ELF-1 (cell line): ENCODE results near the gene MYO15B.

Experiments used
- DNase-seq: peaks from one replicate; pipeline ENCODE4 v3.0.0-alpha.2; 2016; ENCODE audit warnings: low read depth, low spot score

MYO15B gene

DNA sequence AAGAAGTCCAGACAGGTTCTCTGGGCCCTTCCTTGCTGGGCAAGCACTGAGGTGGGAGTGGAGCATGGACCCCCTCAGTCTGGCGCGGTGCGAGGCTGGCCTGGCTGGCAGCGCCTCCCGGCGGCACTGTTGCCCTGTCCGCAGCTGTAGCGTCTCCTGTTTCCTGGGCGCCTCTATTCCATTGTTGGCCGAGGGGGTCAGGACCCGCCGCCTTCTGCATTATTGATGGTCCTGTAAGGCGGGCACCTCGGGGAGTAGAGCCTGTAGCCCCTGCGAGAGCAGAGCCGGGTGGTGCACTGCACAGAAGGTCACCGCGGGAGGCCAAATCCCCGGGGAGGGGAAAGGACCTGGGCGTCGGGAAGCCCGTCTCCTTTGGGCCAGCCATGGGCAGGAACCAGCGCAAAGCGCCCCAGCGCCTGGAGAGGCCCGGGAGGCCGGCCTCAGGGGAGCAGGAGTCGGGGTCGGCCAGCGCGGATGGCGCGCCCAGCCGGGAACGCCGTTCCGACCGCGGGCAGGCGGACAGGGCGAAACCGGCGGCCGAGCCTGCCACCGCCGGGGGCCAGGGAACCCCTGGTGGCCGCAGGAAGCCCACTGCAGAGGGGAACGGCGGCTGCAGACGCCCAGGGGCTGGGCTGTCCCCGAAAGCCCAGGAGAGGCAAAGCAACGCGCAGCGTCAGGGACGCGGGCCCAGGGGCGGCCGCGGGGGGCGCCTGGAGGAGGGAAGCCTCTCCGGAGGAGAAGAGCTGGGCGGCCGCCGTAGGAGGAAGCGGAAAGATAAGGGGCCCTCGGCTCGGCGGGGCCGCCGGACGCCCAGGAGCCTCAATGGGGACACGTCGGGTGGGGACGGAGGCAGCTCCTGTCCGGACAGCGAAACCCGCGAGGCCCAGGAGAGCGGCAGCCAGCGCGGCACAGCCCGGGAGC, at the start of gene MYO15B:
TSS of gene MYO15B (plus strand) at position 126 of the 921 bp plus-strand sequence. CDS start at position 384, 258 bp downstream.
- peak; percentile 83 for DNase-seq

DNA sequence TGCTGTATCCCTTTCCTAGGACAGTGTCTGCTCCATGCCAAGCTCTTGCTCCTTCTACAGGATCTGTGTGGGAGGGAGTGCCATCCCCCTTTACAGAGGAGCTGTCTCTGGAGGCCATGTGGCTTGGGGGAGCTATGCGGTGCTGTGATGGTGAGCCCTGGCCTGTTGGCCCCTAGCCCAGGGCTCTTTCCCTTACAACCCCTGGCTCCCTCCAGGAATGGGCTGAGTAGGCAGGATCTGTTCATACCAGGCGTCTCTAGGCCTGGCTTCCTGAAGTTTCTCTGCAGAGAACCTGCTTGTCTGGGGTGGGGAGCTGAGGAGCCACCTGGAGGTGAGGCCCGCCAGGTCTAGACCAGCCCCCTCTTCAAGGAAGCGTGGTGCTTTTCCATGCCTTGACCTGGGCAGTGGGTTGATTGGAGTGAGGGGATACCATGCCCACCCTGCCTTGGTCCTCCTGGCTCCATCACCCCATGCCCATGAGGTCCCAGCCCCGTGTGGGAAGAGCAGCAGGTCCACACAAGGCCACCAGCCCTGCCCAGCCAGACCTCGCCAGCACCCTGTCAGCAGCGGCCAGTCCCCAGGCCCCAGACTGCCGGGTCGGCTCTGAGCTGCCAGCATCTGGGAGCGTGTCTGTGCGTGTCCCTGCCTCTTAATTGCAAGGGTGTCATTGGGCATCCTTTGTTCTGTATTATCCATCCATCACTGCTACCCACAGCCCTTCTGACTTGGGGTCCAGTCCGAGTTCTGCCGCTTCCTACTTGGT, 47.5 kb upstream of the MYO15B start:
- peak; percentile 65 for DNase-seq

DNA sequence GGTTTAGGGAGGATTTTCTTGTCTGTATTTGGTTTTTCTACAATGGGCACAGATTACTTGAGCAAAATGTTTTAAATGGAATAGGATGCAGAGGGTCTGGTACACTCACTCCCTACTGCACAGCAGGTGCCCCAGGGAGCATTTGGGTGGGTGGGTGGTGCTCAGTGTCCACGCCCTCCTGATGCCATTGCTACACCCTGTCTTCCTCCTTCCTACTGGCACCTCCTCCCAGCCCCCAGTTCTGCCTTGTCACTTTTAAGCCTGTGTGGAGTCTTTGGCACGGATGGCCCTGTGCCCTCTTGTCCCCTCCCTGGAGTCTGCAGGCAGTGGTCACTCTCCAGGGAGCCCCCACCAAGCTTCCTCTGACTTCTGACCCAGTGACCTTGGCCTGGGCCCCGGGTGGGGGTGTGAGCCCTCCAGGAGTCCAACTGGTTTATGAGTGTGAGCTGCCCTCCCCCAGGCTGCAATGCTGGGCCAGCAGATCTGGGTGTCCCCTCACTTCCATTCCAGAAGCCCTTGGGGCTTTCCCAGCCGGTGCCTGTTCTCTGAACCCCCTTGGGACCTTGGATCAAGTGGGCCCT, 46.6 kb upstream of the MYO15B start:
- DNase-seq: no peak

DNA sequence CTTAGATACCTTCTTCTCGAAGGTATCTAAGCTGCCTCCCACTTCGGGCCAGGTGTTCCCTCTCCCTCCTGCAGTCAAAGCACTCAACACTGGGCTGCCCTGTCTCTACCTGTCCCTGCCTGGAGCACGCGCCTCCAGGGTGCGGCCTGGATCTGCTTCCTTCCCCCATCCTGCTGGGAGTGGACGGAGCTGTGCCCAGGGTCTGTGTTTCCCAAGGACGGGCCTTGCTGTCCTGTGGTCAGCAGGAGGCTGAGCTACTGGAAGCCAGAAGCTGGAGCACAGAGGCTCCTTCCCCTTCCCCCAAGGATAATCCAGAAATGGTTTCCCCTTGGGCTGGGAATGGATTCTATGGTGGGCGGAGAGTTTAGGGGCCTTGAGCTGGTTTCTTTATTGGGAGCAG, 45.4 kb upstream of the MYO15B start:
- peak; percentile 48 for DNase-seq

DNA sequence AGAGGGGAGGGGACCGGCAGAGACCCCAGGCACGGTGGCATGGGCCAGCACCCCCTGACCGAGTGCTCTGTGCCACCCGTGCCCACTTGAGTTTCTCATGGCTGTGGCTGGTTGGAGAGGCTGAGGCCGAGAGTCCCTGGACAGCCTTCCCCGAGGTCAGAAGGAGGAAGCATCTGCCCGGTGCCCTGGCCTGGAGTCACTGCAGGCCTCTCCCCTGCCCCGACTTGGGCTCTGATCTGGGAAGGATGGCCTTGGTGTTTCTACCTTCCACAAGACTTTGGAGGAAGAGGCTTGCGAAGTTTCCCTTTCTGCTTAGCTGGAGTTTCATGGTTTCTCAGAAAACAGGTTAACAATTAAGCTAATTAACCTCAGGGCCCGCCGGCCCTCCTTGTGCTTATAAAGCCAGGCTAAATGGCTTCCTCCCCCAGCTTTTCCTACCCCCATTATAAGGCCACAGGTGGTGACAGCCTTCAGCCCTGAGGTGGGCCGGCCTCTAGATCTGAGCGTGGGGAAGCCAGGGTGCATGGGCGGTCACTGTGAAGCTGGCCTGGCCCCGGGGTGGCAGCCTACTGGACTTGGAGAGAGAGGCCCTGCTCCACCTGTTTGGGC, 44.8 kb upstream of the MYO15B start:
- DNase-seq: peak; percentile 45

DNA sequence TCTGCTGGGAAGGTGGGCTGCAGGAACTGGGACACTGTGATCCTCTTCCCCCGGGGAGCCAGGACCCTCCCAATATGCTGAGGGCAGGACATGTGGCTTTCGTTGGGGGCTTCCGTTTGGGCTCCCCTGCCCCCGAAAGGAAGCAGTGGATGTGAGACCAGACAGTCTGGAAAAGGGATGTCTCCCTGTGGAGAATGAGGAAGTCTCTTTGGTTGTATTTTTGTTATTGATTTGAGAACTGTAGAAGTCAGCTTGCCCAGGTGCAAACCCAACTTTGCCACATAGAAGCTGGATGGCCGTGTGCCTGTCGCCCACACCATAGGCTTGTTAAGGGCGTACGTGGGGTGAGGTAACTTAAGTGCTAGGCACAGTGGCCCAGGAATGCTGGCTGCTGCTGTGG, 43.4 kb upstream of the MYO15B start:
- no peak for DNase-seq

DNA sequence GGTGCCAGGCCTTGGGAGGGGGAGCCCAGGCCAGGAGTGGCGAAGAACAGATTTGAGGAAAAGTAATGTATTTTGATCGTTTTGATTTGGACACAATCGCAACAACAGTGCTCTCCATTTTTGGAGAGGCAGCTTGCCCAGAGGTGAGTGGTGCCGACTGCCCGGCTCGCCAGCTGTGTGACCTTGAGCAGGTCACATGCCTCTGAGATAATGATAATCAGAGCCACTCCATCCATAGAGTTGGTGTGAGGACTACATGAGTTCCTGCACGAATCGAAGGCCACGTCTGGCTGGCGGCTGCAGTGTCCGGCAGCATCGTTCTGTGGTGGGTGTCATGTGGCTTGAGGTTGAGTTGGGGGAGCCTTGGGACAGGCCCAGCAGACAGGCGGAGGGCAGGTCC, 41.4 kb upstream of the MYO15B start:
- no peak for DNase-seq

DNA sequence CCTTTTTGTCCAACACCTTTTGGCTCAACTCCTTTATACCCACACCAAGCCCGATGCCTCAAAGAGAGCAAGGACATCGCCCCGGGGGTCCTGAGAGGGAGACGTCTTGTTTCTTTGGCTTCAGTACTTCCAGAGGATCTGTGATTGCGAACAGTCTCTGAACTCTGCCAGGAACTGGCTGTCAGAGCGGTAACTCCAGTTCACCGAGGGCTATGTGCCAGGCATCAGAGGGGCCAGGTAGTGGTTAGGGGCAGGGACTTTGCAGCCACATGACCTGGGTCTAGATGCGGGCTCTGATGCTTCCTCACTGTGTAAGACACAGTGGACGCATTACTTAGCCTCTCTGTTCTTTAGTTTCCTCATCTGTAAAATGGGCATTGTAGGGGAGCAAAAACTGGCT, 40.5 kb upstream of the MYO15B start:
- no peak for DNase-seq

DNA sequence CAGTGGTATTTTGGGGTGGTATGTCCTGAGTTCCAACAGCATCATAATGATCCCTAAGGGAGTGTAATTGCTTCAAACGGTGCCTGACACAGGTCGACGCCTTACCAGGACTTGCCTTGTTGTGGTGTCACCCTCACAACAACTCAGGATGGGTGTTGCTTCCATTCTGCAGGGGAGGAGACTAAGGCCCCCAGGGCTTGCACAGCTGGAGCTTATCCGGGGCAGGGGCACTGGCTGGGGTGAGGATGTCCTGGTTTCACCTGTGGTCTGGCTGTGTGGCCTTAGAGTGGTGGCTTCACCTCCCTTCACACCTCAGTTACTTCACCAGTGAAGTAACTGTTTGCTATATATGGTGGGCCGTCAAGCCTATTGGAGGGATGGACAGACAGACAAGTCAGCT, 38.8 kb upstream of the MYO15B start:
- no peak for DNase-seq

DNA sequence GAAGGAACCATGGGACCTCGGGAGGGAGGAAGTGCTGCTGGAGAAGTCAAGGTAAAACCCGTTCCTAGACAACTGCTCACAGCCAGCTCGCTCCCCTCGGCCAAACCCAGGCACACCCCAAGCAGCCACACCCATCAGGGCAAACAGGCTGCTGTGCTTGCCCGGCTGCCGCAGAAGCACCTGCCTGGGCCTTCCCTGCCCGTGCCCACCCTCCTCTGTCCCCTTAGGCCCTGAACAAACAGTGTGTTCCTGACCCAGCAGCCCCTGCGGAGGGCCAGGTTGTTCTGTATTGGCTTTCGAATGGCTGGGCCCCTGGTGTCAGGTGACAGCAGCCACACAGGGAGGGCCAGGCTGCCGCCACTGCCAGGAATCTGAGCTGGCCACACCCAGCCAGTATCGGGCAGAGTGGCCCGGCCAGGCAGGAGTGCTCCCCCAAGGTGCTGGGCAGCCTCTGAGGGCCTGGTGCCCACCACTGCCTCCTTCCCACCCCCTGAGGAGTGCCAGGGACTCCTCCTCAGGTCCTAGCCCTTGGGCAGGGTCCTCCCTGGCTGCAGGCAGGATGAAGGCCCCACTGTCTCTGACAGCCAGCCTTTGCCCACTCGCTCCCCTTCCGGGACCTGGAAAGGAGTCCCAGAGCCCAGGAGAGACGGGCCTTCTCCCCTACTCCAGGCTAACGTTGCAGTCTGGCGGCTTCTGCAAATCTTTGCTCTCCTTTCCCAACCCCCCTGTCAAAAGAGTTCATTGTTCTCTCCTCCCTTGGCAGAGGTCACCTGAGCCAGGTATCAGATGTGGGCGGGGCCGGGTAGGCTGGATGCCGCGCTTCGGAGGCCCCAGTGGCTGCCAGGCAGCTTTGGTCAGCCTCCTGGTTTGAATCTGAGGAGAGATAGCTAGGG, 38.1 kb upstream of the MYO15B start:
- DNase-seq: peak; percentile 81

DNA sequence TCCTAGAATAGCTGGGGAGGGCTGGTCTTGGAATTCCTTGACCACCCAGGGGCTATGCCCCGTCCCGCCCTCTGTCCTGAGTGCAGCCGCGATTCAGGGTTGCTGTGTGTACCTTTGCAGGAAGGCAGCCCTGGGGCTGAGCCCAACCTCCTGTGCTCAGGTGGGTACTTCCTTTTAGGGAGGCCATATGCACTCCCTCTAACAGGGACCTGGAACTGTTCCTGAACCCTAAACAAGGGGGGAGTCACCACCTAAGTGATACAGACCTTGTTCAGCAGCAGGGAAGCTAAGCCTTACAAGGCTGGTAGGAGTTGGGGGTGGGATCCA, 37.5 kb upstream of the MYO15B start:
- DNase-seq: peak; percentile 89

DNA sequence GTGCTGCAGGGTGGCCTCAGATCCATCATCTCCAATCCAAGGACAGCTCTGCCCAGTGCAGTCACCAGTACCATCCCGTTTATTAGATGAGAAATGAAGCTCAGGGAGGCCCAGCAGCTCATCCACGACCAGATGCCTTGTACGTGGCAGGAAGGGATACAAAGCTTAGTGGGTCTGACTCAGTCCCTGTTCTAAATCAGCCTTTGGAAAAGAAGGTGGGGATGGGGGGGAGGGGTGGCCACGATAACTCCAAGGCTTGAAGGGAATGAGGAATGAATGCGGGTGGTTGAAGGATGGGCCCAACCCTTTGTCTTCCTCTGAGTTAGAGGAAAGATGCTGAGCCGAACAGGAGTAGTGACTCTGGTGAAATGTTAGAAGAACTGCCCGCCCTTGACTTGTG, 36.3 kb upstream of the MYO15B start:
- peak; percentile 67 for DNase-seq

DNA sequence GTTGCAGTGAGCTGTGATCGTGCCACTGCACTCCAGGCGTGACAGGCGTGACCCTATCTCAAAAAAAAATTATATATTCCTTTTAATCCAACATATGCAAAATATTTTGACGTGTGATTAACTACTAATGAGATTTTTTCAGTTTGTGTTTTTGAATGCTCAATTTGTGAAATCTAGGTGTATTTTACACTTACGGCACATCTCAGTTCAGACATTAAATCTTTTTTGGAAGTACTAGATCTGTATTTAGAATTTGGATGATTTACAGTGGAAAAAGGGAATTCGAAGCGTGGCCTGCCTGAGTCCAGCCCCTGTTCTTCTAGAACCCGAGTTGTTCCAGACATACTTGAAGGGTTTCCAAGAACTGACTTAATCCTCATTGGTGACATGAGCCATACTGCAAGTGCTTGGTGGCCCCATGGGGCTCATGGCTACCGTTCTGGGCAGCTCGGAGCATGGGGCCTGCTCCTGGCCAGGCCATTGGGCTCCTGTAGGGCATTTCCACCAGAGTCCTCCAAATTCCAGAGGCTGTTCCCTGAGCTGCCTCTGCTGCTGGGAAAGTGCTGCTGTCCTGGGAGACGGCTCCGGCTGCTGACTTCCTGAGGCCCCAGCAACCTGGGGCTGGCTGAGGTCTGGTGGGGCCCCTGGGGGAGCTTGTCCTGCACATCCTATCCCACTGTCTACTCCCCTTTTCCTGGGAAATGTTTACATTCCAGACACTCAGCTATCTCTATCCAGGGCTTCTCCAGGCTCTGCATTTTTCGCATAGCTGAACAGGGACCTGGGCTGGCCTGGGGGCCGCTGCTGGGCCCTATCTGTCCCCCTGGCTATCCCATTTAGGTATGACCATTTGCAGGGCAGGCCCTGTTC, 34.9 kb upstream of the MYO15B start:
- peak; percentile 98 for DNase-seq

DNA sequence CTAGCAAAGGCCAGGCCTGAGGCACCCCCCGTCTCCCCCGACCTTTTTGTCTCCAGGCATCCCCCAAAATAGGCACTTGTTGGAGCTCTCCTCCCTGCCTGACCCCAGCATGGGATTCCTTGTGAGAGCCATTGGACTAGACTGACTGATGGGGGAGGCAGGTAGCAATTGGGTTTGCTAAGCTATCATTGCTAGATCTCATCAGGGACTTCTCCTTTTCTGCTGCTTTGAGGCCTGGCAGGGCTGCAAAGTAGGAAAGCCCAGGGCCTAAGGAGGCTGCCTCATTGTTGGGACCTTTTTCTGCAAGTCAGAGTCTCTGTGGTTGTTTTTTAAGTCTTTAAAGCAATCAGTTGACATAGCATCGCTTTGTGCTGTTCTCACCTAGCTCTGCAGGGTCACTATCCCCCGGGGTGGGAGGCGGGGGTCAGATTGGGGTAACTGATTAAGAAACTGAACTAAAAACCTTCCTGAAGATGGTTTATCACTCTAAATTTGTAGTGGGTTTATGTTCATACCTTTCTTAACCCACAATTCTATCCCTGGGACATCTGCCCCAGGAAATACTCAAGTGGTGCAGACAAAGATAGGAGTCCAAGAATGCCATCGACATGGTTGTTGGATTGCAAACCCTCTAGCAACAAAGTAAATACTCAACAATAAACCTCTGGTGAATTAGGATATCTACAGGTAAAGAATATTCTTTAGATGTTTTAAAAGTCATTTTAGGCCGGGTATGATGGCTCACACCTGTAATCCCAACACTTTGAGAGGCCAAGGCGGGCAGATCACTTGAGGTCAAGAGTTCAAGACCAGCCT, 34.1 kb upstream of the MYO15B start:
- no peak for DNase-seq

DNA sequence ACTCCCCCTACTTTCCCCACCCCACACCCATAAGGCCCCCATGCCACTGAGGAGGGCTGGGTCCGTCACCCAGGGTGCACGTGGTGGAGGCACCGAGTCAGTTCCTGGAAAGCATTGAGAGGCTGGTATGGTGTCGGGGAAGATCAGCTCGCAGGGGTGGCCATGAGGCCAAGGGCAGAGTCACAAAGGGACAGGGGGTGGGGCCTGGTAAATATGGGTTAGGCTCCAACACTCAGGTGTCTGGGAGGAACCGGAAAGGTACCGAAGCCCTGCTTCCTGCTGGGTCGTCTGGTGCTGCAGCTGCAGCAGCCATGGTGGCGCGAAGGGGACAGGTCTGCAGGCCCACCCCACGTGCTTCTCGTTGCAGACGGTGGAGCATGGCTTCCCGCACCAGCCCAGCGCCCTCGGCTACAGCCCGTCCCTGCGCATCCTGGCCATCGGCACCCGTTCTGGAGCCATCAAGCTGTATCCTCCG, 31.9 kb upstream of the MYO15B start:
- DNase-seq: no peak

DNA sequence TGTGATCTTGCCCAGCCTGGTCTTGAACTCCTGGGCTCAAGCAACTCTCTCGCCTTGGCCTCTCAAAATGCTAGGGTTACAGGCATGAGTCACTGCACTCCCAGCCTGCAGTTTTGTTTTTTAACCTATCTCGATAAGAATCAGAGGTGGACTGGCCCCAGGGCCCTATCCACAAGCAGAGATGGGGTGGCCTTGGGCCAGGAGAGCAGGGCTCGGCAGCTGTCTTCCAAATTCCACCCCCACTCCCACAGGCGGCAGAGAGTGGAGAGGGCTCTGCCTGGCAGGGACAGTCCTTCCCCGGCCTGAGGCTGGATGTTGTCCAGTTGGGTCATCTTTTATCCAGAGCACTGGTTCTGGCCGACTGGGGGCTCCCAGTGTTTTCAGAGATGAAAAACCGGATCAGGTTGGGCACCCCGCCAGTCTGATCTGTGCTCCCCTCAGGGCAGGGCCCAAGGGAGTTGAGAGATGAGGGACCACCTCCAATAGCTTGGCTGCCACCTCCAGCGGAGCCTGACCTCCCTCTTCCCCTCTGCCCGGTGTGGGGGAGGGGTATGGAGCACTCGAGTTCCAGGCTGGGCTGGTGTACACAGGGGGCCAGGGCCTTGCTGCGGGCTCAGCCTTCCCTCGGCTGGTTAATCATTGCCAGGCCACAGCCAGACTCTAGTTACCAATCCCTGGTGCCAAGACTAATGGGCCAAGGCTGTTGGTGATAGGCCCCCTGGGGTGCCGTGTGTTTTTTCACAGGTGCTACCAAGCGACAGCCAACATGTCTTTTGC, 30.3 kb upstream of the MYO15B start:
- DNase-seq: peak; percentile 77

DNA sequence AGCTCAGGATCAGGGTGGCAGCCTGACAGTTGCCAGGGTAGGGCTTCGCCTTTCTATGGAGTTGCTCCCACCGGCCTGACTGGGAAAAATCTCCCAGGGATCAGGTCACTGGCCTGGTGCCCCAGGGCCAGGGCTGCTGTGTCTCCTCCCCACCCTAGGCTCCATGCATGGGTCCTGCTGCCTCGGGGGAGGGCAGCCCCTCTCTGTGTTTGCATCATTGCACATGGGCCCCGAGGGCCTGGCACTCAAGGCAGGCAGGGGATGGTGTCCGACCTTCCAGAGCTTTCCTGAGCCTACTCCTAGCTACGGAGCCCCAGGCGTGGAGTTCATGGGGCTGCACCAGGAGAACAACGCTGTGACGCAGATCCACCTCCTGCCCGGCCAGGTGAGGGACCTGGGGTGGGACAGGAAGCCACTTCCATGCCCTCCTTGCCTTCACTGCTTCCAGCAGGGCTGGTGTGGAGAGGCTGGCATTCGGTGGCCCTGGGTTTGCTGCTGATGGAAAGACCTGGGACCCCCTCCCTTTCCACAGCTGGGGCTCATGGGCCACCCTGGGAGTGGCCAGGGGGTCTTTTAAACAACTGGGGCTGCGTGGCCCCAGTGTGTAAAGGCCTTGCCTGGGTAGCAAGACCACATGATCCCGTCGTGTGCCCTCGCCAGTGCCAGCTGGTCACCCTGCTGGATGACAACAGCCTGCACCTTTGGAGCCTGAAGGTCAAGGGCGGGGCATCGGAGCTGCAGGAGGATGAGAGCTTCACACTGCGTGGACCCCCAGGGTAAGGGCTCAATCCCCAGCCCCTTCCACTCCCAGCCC, 29.5 kb upstream of the MYO15B start:
- DNase-seq: no peak
